Keratinocyte (primary cell): ENCODE data around the gene ALS2CL.

Source experiments
- CTCF ChIP-seq, 3 experiments: IDR thresholded peaks in 1 of 3; conservative IDR thresholded peaks in 1 of 3; optimal IDR thresholded peaks in 1 of 3; 2 replicates in 2 of 3; 3 replicates in 1 of 3; pipeline versions ENCODE3 to v1.5.1; 2011; ENCODE audit warnings: low read length in 3 of 3, mild to moderate bottlenecking in 3 of 3, moderate library complexity in 2 of 3, control low read depth in 1 of 3, inconsistent platforms in 1 of 3; ENCODE audit not compliant: insufficient read depth in 2 of 3; ENCODE audit errors: extremely low read depth in 1 of 3
- EZH2 ChIP-seq: IDR thresholded peaks from one replicate; pipeline ENCODE4 v1.6.1; 2012; ENCODE audit warnings: inconsistent platforms, mild to moderate bottlenecking, low read length, moderate library complexity

GRCh38 chr3:46713898-46714552 lies 20.5 kb upstream of the ALS2CL start:
- TF ChIP-seq CTCF (optimal IDR thresholded peaks at IDR 0.05 in 1 of 3, IDR thresholded peaks at IDR 0.05 in 1 of 3, conservative IDR thresholded peaks at IDR 0.05 in 1 of 3; ENCODE audit: extremely low read depth in 1 of 3, insufficient read depth in 2 of 3, low read length in 3 of 3), result no peak
- TF ChIP-seq EZH2, result no peak
